Activated CD8-positive, alpha-beta memory T cell treated with anti-CD3 and anti-CD28 coated beads, Interleukin-2, amount 10 ng/mL, durations not matched to agents 7 days and 5 days (primary cell): ENCODE results near the gene KSR1. TPM values are rescaled to one million over a fixed set of nuclear protein-coding genes. Genes with fewer than 3 reads are reported as not detected.

Experiments used
- ATAC-seq: fragments of 150-1000 bp; cut with Tn5 transposase; one replicate; pipeline ENCODE4 v1.10.0; 2021; ENCODE audit warnings: moderate library complexity
- CTCF ChIA-PET: fragments of 350-600 bp; sonication (Branson Sonifier 250); formaldehyde crosslinking; loops from one replicate; lab custom pipeline; 2021; ENCODE audit warnings: antibody characterized with exemption; lab: Charles Lee
- DNase-seq: peaks from one replicate; pipeline ENCODE4 v3.0.0-alpha.2; 2020
- H3K27ac Mint-ChIP-seq: one replicate; pipeline ENCODE4 v1.8.0; 2021; ENCODE audit warnings: mild to moderate bottlenecking, mixed read lengths
- H3K27me3 Mint-ChIP-seq: one replicate; pipeline ENCODE4 v1.8.0; 2021; ENCODE audit warnings: mixed read lengths
- H3K36me3 Mint-ChIP-seq: one replicate; pipeline ENCODE4 v1.8.0; 2021; ENCODE audit warnings: mild to moderate bottlenecking, mixed read lengths
- H3K4me1 Mint-ChIP-seq: one replicate; pipeline ENCODE4 v1.8.0; 2021; ENCODE audit warnings: mixed read lengths
- H3K4me3 Mint-ChIP-seq: one replicate; pipeline ENCODE4 v1.8.0; 2021; ENCODE audit warnings: mild to moderate bottlenecking, moderate library complexity, mixed read lengths
- H3K9me3 Mint-ChIP-seq: one replicate; pipeline ENCODE4 v1.8.0; 2022; ENCODE audit warnings: low read depth, mixed read lengths
- total RNA-seq, 2 experiments: library from RNA; stranded (reverse); gene quantifications; one replicate each; pipeline ENCODE4 v1.2.3, GENCODE V29; 2021

The KSR1 gene
- total RNA-seq, 2 experiments from 2014 or later, result 56.6 to 70.4 TPM

DNA sequence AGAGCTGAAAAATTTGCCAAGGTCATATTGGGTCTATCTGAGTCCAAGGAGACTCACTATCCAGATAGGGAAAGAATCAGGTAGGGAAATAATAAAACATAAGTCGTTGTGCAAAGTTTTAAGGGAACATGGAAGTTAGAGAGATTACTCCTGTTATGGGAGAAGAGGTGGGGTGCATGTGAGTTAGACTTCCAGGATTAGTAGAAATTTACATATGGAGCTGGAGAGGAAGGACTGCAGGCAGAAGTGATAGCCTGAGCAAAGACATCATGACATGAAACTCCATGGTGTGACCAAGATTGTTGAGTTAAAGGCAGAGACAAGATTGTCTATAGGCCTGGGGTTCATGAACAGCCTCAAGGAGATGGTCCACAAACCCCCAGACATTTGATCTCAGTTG lies 5.8 kb upstream of the KSR1 start:
- H3K27me3 Mint-ChIP-seq, result peaks cover 13% of the 10 kb centered on the region
- DNase-seq, result no peak
- no peak overlapping the region for H3K4me3 Mint-ChIP-seq
- ATAC-seq, result no peak
- no peaks in the 10 kb centered on the region for H3K9me3 Mint-ChIP-seq
- H3K4me1 Mint-ChIP-seq, result peaks cover 19% of the 10 kb centered on the region
- no peak overlapping the region for H3K27ac Mint-ChIP-seq
- CTCF ChIA-PET, result interaction anchor here (0.7 to 1.5 kb wide), 4 partner anchors 18 to 149 kb away, joined by 3 to 4 read pairs (median 3); no protein-coding TSS in a partner anchor
- no peaks in the 10 kb centered on the region for H3K36me3 Mint-ChIP-seq

GRCh38 chr17:27451906-27452305 lies 4.3 kb upstream of the KSR1 start:
- no peak overlapping the region for H3K27ac Mint-ChIP-seq
- ATAC-seq (no peak), DNase-seq (no peak)
- CTCF ChIA-PET, result interaction anchor here (1.3 to 9.0 kb wide), 3 partner anchors 16 to 149 kb away, joined by 3 to 81 read pairs (median 4); no protein-coding TSS in a partner anchor
- H3K36me3 Mint-ChIP-seq, result no peaks in the 10 kb centered on the region
- H3K4me3 Mint-ChIP-seq, result no peak overlapping the region
- peaks cover 8% of the 10 kb centered on the region for H3K27me3 Mint-ChIP-seq
- H3K4me1 Mint-ChIP-seq, result peaks cover 23% of the 10 kb centered on the region
- no peaks in the 10 kb centered on the region for H3K9me3 Mint-ChIP-seq

- DNase-seq (no peak), ATAC-seq (no peak)
- CTCF ChIA-PET, result interaction anchor here (9.0 kb wide), 1 partner anchor 148 kb away, joined by 81 read pairs; no protein-coding TSS in a partner anchor
- no peak overlapping the region for H3K27ac Mint-ChIP-seq
- H3K36me3 Mint-ChIP-seq, result no peaks in the 10 kb centered on the region
- H3K27me3 Mint-ChIP-seq, result peaks cover 2% of the 10 kb centered on the region
- H3K9me3 Mint-ChIP-seq, result no peaks in the 10 kb centered on the region
- no peak overlapping the region for H3K4me3 Mint-ChIP-seq
- peaks cover 29% of the 10 kb centered on the region for H3K4me1 Mint-ChIP-seq
These were observed 3.4 kb upstream of the KSR1 start for GRCh38 chr17:27452828-27453227.

- CTCF ChIA-PET, result interaction anchor here (0.9 to 9.0 kb wide), 3 partner anchors 21 to 147 kb away, joined by 3 to 81 read pairs (median 3); no protein-coding TSS in a partner anchor
These were observed 2.8 kb upstream of the KSR1 start for GRCh38 chr17:27453471-27453870.

GRCh38 chr17:27454089-27454488 lies 2.2 kb upstream of the KSR1 start:
- DNase-seq (no peak), ATAC-seq (no peak)
- H3K36me3 Mint-ChIP-seq, result no peaks in the 10 kb centered on the region
- CTCF ChIA-PET, result interaction anchor here (0.6 to 9.0 kb wide), 5 partner anchors 20 to 1049 kb away, joined by 3 to 81 read pairs (median 3); no protein-coding TSS in a partner anchor
- peaks cover 41% of the 10 kb centered on the region for H3K4me1 Mint-ChIP-seq
- H3K9me3 Mint-ChIP-seq, result no peaks in the 10 kb centered on the region
- H3K27ac Mint-ChIP-seq, result no peak overlapping the region
- H3K4me3 Mint-ChIP-seq, result peak overlapping the region; percentile 7
- H3K27me3 Mint-ChIP-seq, result no peaks in the 10 kb centered on the region

More at GRCh38 chr17:27453471-27453870, 2.8 kb upstream of the KSR1 start:
- Mint-ChIP-seq H3K27ac (no peak overlapping the region), H3K4me3 (no peak overlapping the region), H3K4me1 (peaks cover 35% of the 10 kb centered on the region), H3K9me3 (no peaks in the 10 kb centered on the region), H3K27me3 (no peaks in the 10 kb centered on the region), H3K36me3 (no peaks in the 10 kb centered on the region)
- DNase-seq (no peak), ATAC-seq (no peak)

- Mint-ChIP-seq H3K9me3 (no peaks in the 10 kb centered on the region), H3K4me3 (peak overlapping the region; percentile 57), H3K27me3 (no peaks in the 10 kb centered on the region), H3K27ac (peak overlapping the region; percentile 8), H3K36me3 (no peaks in the 10 kb centered on the region), H3K4me1 (peaks cover 53% of the 10 kb centered on the region)
- DNase-seq (no peak), ATAC-seq (no peak)
- CTCF ChIA-PET, result interaction anchor here (0.8 to 9.0 kb wide), 15 partner anchors 11 to 154 kb away, joined by 3 to 81 read pairs (median 6); no protein-coding TSS in a partner anchor
These were observed 873 bp upstream of the KSR1 start for GRCh38 chr17:27455236-27455913.

DNA sequence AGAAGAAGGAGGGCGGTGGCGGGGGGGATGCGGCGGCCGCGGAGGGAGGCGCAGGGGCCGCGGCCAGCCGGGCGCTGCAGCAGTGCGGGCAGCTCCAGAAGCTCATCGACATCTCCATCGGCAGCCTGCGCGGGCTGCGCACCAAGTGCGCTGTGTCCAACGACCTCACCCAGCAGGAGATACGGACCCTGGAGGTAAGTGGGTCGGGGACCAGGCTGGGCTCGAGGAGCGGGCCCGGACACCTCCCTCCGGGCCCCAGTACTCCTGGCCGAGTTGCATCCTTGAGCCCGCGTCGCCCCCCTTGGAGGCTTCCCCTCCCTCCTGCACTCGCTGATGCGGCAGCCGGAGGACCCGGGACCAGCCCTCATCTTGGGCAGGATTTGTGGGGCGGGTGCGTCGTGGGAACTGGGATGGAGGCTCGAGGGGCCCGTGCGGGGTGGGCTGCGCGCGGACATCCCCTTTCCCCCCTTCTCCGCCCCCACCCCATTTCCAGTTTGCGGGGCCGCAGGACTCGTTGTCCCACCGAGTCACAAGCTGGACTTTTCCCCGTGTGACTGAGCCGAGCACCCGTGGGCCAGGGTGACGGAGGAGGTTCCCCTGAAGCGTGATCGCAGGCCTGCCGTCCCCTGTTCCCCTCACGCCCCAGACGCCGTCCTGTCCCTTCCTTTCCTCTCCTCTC lies 572 bp downstream of the KSR1 start:
- ATAC-seq, result peak; percentile 3
- Mint-ChIP-seq H3K4me3 (peak overlapping the region; percentile 81), H3K27me3 (no peaks in the 10 kb centered on the region), H3K36me3 (no peaks in the 10 kb centered on the region), H3K4me1 (peaks cover 63% of the 10 kb centered on the region), H3K27ac (peak overlapping the region; percentile 69), H3K9me3 (no peaks in the 10 kb centered on the region)
- CTCF ChIA-PET, result interaction anchor here (1.0 to 9.0 kb wide), 12 partner anchors 10 to 153 kb away, joined by 3 to 81 read pairs (median 8); no protein-coding TSS in a partner anchor
- no peak for DNase-seq

GRCh38 chr17:27457360-27457715 lies 1.1 kb downstream of the KSR1 start:
- CTCF ChIA-PET, result interaction anchor here (1.2 to 9.0 kb wide), 7 partner anchors 9 to 143 kb away, joined by 3 to 81 read pairs (median 11); no protein-coding TSS in a partner anchor
- no peaks in the 10 kb centered on the region for H3K36me3 Mint-ChIP-seq
- H3K4me1 Mint-ChIP-seq, result peaks cover 68% of the 10 kb centered on the region
- no peak for DNase-seq
- no peaks in the 10 kb centered on the region for H3K27me3 Mint-ChIP-seq
- H3K27ac Mint-ChIP-seq, result peak overlapping the region; percentile 69
- ATAC-seq, result no peak
- H3K4me3 Mint-ChIP-seq, result peak overlapping the region; percentile 81
- no peaks in the 10 kb centered on the region for H3K9me3 Mint-ChIP-seq

DNA sequence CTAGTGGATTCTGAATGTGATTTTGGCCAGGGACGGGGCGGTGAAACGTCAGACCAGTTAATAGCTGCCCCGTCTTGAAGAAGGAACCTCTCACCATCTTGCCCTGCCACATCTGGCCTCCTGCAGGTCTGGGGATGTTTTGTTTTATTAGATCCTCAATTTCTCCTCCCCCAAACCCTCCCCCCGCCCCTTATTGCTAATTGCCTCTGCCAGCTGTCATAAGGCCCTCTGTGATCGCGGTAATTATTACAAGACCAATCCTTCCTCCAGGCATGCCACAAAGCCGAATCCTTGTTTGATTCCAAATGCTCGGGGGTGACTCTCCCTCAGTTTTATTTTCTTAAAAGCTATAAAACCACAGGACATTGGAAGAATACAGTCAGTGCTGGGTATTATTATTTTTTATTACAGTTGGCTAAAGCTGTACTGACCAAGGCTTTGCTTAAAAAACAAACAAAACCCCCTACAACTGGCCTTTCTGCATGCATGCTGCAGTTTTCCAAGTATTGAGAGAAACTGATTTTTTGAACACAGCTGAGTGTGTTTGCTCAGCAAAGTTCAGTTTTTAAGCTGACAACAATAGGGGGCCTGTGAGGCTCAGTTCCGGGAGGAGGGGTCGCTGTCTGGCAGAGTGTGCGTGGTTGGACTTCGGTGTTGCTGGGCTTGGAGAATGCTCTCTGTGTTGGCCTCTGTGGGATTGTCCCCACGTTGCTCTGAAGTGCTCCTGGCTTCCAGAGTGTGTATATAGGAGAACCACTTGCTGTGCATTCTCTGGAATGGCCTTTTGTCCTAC lies 1.7 kb downstream of the KSR1 start:
- Mint-ChIP-seq H3K4me3 (peak overlapping the region; percentile 81), H3K27me3 (no peaks in the 10 kb centered on the region), H3K36me3 (no peaks in the 10 kb centered on the region), H3K4me1 (peaks cover 72% of the 10 kb centered on the region), H3K27ac (peak overlapping the region; percentile 69), H3K9me3 (no peaks in the 10 kb centered on the region)
- ATAC-seq (no peak), DNase-seq (no peak)
- CTCF ChIA-PET, result interaction anchor here (0.9 to 9.0 kb wide), 9 partner anchors 9 to 193 kb away, joined by 3 to 81 read pairs (median 4); no protein-coding TSS in a partner anchor

DNA sequence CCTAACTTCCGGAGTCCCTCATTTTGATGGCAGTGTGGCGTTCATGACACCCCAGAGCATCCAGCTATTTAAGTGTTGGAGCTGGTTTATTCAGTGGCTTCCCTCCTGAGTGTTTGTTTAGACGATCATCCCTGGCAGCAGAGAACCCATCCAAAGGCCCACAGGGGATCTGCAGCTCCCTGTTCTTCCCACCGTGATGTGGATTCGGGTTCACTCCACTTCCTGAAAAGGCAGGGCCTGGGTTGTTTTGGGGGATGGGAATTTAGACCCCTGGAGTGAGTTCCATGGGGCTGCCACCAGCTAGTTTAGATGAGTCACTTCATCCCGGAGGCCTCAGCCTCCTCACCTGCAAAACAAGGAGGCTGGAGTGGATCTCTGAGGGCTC lies 2.3 kb downstream of the KSR1 start:
- H3K4me3 Mint-ChIP-seq, result peak overlapping the region; percentile 81
- H3K36me3 Mint-ChIP-seq, result no peaks in the 10 kb centered on the region
- CTCF ChIA-PET, result interaction anchor here (0.9 to 9.0 kb wide), 7 partner anchors 8 to 192 kb away, joined by 3 to 81 read pairs (median 4); no protein-coding TSS in a partner anchor
- H3K27me3 Mint-ChIP-seq, result no peaks in the 10 kb centered on the region
- DNase-seq (no peak), ATAC-seq (no peak)
- peaks cover 75% of the 10 kb centered on the region for H3K4me1 Mint-ChIP-seq
- no peak overlapping the region for H3K27ac Mint-ChIP-seq
- H3K9me3 Mint-ChIP-seq, result no peaks in the 10 kb centered on the region

DNA sequence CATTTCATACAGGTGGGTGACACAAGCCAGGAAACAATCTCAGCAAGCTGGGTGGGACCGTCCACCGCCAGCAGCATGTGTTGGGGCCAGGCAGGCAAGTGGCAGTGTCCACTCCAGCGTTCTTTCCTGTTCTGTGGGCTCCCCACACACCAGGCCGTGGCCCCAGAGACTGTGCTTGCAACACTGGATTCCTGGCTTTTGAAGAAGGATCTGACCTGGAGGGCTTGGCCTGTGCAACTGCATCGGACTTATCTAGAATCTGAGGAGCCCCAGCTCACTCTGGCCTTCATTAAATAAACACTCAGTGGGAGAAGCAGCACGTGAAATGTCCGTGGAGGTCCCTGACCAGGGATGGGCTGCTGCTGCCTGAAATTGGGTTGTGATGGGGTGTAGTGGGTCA lies 3.2 kb downstream of the KSR1 start:
- Mint-ChIP-seq H3K4me1 (peaks cover 75% of the 10 kb centered on the region), H3K36me3 (no peaks in the 10 kb centered on the region), H3K4me3 (no peak overlapping the region), H3K27me3 (no peaks in the 10 kb centered on the region), H3K27ac (no peak overlapping the region), H3K9me3 (no peaks in the 10 kb centered on the region)
- CTCF ChIA-PET, result interaction anchor here (0.8 to 9.0 kb wide), 3 partner anchors 7 to 141 kb away, joined by 3 to 81 read pairs (median 43); no protein-coding TSS in a partner anchor
- no peak for DNase-seq
- no peak for ATAC-seq

DNA sequence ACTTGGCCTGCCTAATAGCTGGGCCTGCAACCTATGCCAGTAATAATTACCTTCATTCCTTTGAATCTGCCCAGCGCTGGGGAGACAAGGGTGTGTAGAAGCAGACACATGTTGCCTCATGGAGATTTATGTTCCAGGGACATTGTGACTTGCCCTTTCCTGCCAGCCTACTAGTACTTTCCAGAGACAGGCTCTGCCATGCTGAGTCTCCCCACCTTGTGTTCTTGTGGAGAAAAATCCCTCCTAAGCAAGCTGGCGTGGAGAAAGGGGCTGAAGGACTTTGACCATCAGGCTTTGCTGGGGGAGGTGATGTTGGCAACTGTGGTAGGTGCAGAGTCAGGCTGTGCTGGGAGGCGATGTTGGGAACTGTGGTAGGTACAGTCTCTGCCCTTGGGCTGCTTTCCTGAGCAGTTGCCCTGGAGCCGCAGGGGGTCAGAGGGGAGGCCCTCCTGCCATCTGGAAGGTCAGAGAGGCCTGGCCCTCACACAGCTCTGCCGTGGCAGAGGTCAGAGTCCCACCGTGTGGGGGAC lies 4.0 kb downstream of the KSR1 start:
- Mint-ChIP-seq H3K27ac (no peak overlapping the region), H3K36me3 (no peaks in the 10 kb centered on the region), H3K4me3 (no peak overlapping the region), H3K27me3 (no peaks in the 10 kb centered on the region), H3K9me3 (no peaks in the 10 kb centered on the region), H3K4me1 (peaks cover 77% of the 10 kb centered on the region)
- no peak for DNase-seq
- CTCF ChIA-PET, result interaction anchor here (0.8 to 9.0 kb wide), 2 partner anchors 72 to 140 kb away, joined by 4 to 81 read pairs; no protein-coding TSS in a partner anchor
- ATAC-seq, result no peak
